A549 treated with CORT108297 at 1 μM for 4 hours (cell line): Measurements from ENCODE around the gene THOC3. TPM values are rescaled to one million over a fixed set of nuclear protein-coding genes. Genes with fewer than 3 reads are reported as not detected.

Experiments used
- total RNA-seq: library from RNA; stranded (reverse); fragments of 200-300 nt; extraction: Qiagen RNA extraction; gene quantifications from 5 replicates; pipeline ENCODE4 v1.2.3, GENCODE V29; 2022

THOC3 gene
- total RNA-seq = 52.0 to 60.5 TPM (median 56.8 TPM) in 5 replicates

DNA sequence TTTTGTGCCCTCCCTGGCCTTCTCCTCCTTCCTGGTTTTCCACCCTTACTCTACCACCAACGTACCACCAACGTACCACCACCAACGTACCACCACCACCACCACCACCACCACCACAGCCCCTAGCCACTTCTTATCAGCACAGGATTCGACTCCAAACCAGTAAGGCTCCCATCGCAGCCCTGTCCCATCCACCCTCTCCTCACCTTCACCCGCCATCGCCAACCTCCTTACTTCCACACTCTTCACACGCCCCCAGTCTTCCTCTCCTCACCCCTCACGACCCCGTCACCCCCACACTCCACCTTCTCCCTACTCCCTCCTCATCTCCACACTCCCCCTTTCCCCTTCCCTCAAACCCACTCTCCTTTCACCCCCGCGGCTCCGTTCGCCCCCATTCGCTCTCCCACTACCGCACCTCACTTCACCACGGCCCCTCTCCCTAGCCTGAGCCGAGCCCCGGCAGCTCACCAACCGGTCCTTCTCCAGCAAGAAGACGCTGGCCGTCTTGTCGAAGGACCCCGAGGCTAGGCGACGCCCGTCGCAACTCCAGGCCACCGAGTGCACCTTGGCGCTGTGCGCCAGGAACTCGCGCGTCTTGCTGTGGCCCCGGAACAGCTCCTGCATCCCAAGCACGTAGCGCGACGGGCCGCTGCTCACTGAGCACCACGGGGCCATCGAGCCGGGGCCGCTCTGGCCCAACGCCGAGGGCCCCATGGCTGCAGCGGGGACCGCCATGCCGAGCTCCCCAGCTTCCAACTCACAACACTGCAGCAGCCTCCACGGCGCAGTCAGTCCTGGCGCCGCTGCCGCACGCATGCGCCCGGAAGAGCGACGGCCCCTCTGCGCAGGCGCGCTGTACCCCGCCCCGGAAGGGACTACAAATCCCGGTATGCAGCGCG lies at the start of gene THOC3:
THOC3 (minus strand) TSS at position 845 of the 902 bp plus-strand sequence; CDS start at position 738, 107 bp downstream.

Other genes starting within 250 kb of the THOC3 start
- gene CPLX2, start 96.7 kb downstream of the THOC3 start, total RNA-seq = 132 to 182 TPM (median 145 TPM) in 5 replicates